Bronchial epithelial cell (primary cell): Measurements from ENCODE around the gene COLEC12. TPM values are rescaled to one million over a fixed set of nuclear protein-coding genes. Genes with fewer than 3 reads are reported as not detected.

Experiments used
- DNase-seq: peaks from one replicate; pipeline ENCODE4 v3.0.0-alpha.2; 2010; ENCODE audit warnings: low read depth
- FAIRE-seq: peaks from 2 replicates; lab custom pipeline; 2011; peaks lifted over from hg19 to GRCh38; lab: Jason Lieb, UNC
- H3K27me3 ChIP-seq: 2 replicates; pipeline ENCODE4 v1.5.1; 2011; ENCODE audit warnings: low read length; ENCODE audit not compliant: control insufficient read depth, insufficient read depth
- H3K36me3 ChIP-seq: 2 replicates; pipeline ENCODE4 v1.5.1; 2011; ENCODE audit warnings: low read length; ENCODE audit not compliant: control insufficient read depth, insufficient read depth
- H3K4me3 ChIP-seq: 2 replicates; pipeline ENCODE4 v1.5.1; 2011; ENCODE audit warnings: mild to moderate bottlenecking, low read depth, low read length, control low read depth
- total RNA-seq: library from RNA; depleted of rRNA; stranded (reverse); fragments of >200 nt; gene quantifications from 2 replicates; pipeline ENCODE4 v1.2.1, GENCODE V29; 2014
- TF ChIP-seq, protein P1 (sequence below): IDR thresholded peaks from 2 replicates; pipeline ENCODE4 v1.5.1; 2011; ENCODE audit warnings: mild to moderate bottlenecking, moderate library complexity, low read length, control low read depth, inconsistent platforms; ENCODE audit not compliant: insufficient read depth, severe bottlenecking

COLEC12 gene
- total RNA-seq, 1 donor from 2014 or later, result 0.53 TPM

DNA sequence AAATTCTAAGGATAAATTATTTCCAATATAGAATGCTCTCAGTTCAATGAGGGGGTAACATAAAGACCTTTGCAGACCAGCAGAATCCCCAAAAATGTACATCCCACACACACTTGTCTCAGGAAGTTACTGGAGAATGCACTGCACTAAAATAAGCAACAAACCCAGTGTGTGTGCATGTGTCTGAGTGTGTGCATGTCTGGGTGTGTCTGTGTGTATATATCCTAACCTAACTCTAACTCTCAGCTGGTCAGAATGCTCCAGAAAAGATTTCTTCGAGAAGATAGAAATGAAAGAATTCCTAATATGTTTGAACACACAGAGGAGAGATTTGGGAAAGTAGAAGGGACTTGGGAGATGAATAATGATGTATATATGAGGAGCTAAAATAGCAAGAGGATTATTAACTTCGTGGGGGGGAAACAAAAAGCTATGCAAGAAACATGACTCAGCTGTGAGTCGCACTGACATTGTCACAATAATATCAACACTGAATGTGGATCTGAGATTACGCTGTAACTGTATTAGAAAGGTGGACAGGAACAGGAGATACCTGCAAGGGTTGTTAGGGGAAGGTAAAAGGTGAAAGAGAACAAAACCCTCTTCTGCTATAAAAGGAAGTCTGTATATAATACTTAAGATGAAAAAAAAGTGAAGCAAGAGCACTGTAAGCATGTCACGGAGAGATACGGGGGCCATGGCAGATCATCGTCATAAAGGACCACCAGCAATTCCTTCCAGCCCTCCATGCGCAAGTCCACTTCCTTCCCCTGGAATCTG, 11.1 kb downstream of the COLEC12 start:
- FAIRE-seq (no peak), DNase-seq (peak; percentile 22)
- TF ChIP-seq, protein P1, sequence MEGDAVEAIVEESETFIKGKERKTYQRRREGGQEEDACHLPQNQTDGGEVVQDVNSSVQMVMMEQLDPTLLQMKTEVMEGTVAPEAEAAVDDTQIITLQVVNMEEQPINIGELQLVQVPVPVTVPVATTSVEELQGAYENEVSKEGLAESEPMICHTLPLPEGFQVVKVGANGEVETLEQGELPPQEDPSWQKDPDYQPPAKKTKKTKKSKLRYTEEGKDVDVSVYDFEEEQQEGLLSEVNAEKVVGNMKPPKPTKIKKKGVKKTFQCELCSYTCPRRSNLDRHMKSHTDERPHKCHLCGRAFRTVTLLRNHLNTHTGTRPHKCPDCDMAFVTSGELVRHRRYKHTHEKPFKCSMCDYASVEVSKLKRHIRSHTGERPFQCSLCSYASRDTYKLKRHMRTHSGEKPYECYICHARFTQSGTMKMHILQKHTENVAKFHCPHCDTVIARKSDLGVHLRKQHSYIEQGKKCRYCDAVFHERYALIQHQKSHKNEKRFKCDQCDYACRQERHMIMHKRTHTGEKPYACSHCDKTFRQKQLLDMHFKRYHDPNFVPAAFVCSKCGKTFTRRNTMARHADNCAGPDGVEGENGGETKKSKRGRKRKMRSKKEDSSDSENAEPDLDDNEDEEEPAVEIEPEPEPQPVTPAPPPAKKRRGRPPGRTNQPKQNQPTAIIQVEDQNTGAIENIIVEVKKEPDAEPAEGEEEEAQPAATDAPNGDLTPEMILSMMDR, result no peak
- Histone ChIP-seq H3K36me3 (no peaks in the 10 kb centered on the region), H3K27me3 (no peaks in the 10 kb centered on the region), H3K4me3 (no peak overlapping the region)

DNA sequence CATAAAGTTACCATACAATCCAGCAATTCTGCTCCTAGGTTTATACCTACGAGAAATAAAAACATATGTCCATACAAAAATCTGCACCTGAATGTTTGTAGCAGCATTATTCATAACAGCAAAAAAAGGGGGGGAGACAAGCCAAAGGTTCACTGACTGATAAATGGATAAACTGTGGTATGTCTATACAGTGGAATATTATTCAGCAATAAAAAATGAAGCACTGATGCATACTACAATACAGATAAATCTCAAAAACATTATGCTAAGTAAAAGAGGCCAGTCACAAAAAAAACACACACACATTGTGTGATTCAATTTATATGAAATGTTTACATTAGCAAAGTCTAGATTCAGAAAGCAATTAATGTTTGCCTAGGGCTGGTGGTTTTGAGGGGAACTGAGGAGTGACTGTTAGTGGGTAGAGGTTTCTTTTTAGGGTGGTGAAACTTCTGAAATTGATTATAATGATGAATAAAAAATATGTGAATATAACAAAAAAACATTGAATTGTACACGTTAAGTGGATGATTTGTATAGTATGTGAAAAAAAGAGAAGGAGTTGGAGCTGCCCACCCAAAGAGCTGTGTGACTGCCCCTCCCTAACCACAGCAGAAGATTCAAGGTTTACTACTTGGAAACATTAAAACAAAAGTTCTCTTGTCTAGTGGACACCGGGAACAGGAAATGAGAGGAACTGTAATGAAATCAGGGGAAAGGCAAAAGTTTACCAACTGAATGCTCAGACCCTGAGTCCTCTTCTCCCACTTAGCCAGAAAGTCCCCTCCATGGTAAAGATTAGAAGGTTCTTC, 13.4 kb downstream of the COLEC12 start:
- no peak for DNase-seq
- no peaks in the 10 kb centered on the region for H3K36me3 ChIP-seq
- H3K4me3 ChIP-seq, result no peak overlapping the region
- H3K27me3 ChIP-seq, result no peaks in the 10 kb centered on the region
- TF ChIP-seq, protein P1, result no peak
- no peak for FAIRE-seq

- DNase-seq (no peak), FAIRE-seq (no peak)
- TF ChIP-seq, protein P1, result no peak
- H3K36me3 ChIP-seq, result no peaks in the 10 kb centered on the region
- H3K4me3 ChIP-seq, result no peak overlapping the region
- H3K27me3 ChIP-seq, result no peaks in the 10 kb centered on the region
Measured at GRCh38 chr18:484749-485464, 15.6 kb downstream of the COLEC12 start.

GRCh38 chr18:478681-479080, 21.8 kb downstream of the COLEC12 start:
- FAIRE-seq (no peak), DNase-seq (no peak)
- no peaks in the 10 kb centered on the region for H3K27me3 ChIP-seq
- H3K36me3 ChIP-seq, result no peaks in the 10 kb centered on the region
- TF ChIP-seq, protein P1, result no peak
- H3K4me3 ChIP-seq, result no peak overlapping the region

- no peak for FAIRE-seq
- no peak for DNase-seq
- TF ChIP-seq, protein P1, result peak; percentile 27
- H3K4me3 ChIP-seq, result no peak overlapping the region
- H3K36me3 ChIP-seq, result no peaks in the 10 kb centered on the region
- no peaks in the 10 kb centered on the region for H3K27me3 ChIP-seq
Measured at GRCh38 chr18:477565-477964, 22.9 kb downstream of the COLEC12 start.
